Smooth muscle cell (in vitro differentiated cells): ENCODE results near the gene ZNF827. TPM values are rescaled to one million over a fixed set of nuclear protein-coding genes. Genes with fewer than 3 reads are reported as not detected.

Source experiments
- DNase-seq: peaks from one replicate; lab custom pipeline; 2025; ENCODE audit not compliant: unreplicated experiment; lab: John Stamatoyannopoulos, UW
- H2AFZ ChIP-seq: fragments of 200-600 bp; sonication (generic); 2 replicates; pipeline ENCODE4 v1.6.0; 2016; ENCODE audit warnings: antibody characterized with exemption, low read depth, mild to moderate bottlenecking
- H3F3A ChIP-seq: fragments of 200-600 bp; sonication (generic); 2 replicates; pipeline ENCODE4 v1.6.0; 2017; ENCODE audit warnings: antibody characterized with exemption, low read depth
- H3K27ac ChIP-seq: fragments of 200-600 bp; sonication (generic); 2 replicates; pipeline ENCODE4 v1.5.1; 2016; ENCODE audit warnings: low read depth, mild to moderate bottlenecking
- H3K27me3 ChIP-seq: fragments of 200-600 bp; sonication (generic); 2 replicates; pipeline ENCODE4 v1.6.1; 2016; ENCODE audit warnings: low read depth, mild to moderate bottlenecking
- H3K36me3 ChIP-seq: fragments of 200-600 bp; sonication (generic); 2 replicates; pipeline ENCODE4 v1.5.1; 2016; ENCODE audit warnings: low read depth
- H3K4me1 ChIP-seq: fragments of 200-600 bp; sonication (generic); 2 replicates; pipeline ENCODE4 v1.5.1; 2016; ENCODE audit warnings: low read depth
- H3K4me2 ChIP-seq: fragments of 200-600 bp; sonication (generic); 2 replicates; pipeline ENCODE4 v1.6.0; 2016; ENCODE audit warnings: mild to moderate bottlenecking
- H3K4me3 ChIP-seq: fragments of 200-600 bp; sonication (generic); 2 replicates; pipeline ENCODE4 v1.5.1; 2016; ENCODE audit warnings: mild to moderate bottlenecking
- H3K79me2 ChIP-seq: fragments of 200-600 bp; sonication (generic); 2 replicates; pipeline ENCODE4 v1.6.0; 2016; ENCODE audit warnings: low read depth, mild to moderate bottlenecking
- H3K9ac ChIP-seq: fragments of 200-600 bp; sonication (generic); 2 replicates; pipeline ENCODE4 v1.6.0; 2016; ENCODE audit warnings: low read depth
- H3K9me3 ChIP-seq: fragments of 200-600 bp; sonication (generic); replicated peaks from 2 replicates; pipeline ENCODE4 v1.5.1; 2016; ENCODE audit warnings: low read depth
- H4K20me1 ChIP-seq: fragments of 200-600 bp; sonication (generic); 2 replicates; pipeline ENCODE4 v1.6.0; 2016; ENCODE audit warnings: low read depth
- CTCF ChIP-seq: fragments of 200-600 bp; sonication (generic); IDR thresholded peaks from 2 replicates; pipeline ENCODE4 v1.5.1; 2017; ENCODE audit warnings: borderline replicate concordance, mild to moderate bottlenecking, antibody characterized with exemption; ENCODE audit not compliant: insufficient read depth, poor library complexity, severe bottlenecking
- WGBS: methylation state at CpG from one replicate; pipeline ENCODE4 v1.1.7; 2016; ENCODE audit warnings: low lambda C conversion rate; 5-methylcytosine and 5-hydroxymethylcytosine counted together
- polyA plus RNA-seq: library from polyadenylated mRNA; unstranded; fragments of >200 nt; fragmentation: Nextera tagmentation; extraction: Ambion mirVana; gene quantifications from 2 replicates; pipeline ENCODE4 v1.2.1, GENCODE V29; 2016
- total RNA-seq: library from RNA; depleted of rRNA; stranded (reverse); fragments of >200 nt; gene quantifications from 2 replicates; pipeline ENCODE4 v1.2.3, GENCODE V29; 2014

ZNF827 gene
- 8.3 and 12.8 TPM in 2 replicates for total RNA-seq
- 6.5 and 8.7 TPM in 2 replicates for polyA plus RNA-seq

GRCh38 chr4:145938618-145939440 is at the start of gene ZNF827:
TSS of gene ZNF827 (minus strand) at chr4:145938823. CDS start at chr4:145938407, 416 bp downstream.
- Histone ChIP-seq H3K27ac (peak within 1 kb of the TSS; percentile 79), H4K20me1 (peaks cover 3% of the 10 kb centered on the region), H3K9me3 (no peaks in the 10 kb centered on the region), H3K4me1 (peaks cover 17% of the 10 kb centered on the region), H3K9ac (peak within 1 kb of the TSS; percentile 86), H3K4me3 (peak within 1 kb of the TSS; percentile 97), H3K27me3 (no peaks in the 10 kb centered on the region), H2AFZ (peak within 1 kb of the TSS; percentile 97), H3K36me3 (no peaks in the 10 kb centered on the region), H3K79me2 (peaks cover 22% of the 10 kb centered on the region), H3K4me2 (peak within 1 kb of the TSS; percentile 93), H3F3A (no peaks in the 10 kb centered on the region)
- TF ChIP-seq CTCF: no peak
- WGBS: under 1% methylated on average over 26 of the region's 34 CpGs
- peak; percentile 18 for DNase-seq

GRCh38 chr4:145984563-145984962 is 45.9 kb upstream of the ZNF827 start:
- WGBS: 58% methylated on average over 4 of the region's 4 CpGs
- no peak overlapping the region for H3K9ac ChIP-seq
- no peak for TF ChIP-seq CTCF
- no peaks in the 10 kb centered on the region for H3K27me3 ChIP-seq
- H3F3A ChIP-seq: no peaks in the 10 kb centered on the region
- no peaks in the 10 kb centered on the region for H3K36me3 ChIP-seq
- no peak overlapping the region for H3K4me2 ChIP-seq
- H3K9me3 ChIP-seq: no peaks in the 10 kb centered on the region
- H3K79me2 ChIP-seq: no peaks in the 10 kb centered on the region
- no peaks in the 10 kb centered on the region for H3K4me1 ChIP-seq
- no peak overlapping the region for H3K27ac ChIP-seq
- H2AFZ ChIP-seq: no peak overlapping the region
- no peaks in the 10 kb centered on the region for H4K20me1 ChIP-seq
- H3K4me3 ChIP-seq: no peak overlapping the region
- no peak for DNase-seq

GRCh38 chr4:145982791-145983190 is 44.2 kb upstream of the ZNF827 start:
- H3K4me1 ChIP-seq: no peaks in the 10 kb centered on the region
- no peaks in the 10 kb centered on the region for H3K9me3 ChIP-seq
- no peak for TF ChIP-seq CTCF
- no peak overlapping the region for H3K4me3 ChIP-seq
- H3K9ac ChIP-seq: no peak overlapping the region
- no peaks in the 10 kb centered on the region for H3K27me3 ChIP-seq
- 73% methylated on average over 4 of the region's 4 CpGs for WGBS
- H3K27ac ChIP-seq: no peak overlapping the region
- no peak overlapping the region for H3K4me2 ChIP-seq
- no peak overlapping the region for H2AFZ ChIP-seq
- DNase-seq: no peak
- H3F3A ChIP-seq: no peaks in the 10 kb centered on the region
- H3K36me3 ChIP-seq: no peaks in the 10 kb centered on the region
- H4K20me1 ChIP-seq: no peaks in the 10 kb centered on the region
- no peaks in the 10 kb centered on the region for H3K79me2 ChIP-seq
